Astrocyte of the spinal cord (primary cell): ENCODE measurements around the gene CTSK.
"Not testable (repeated sequence)": the region's sequence is repeated elsewhere in the genome, so short reads cannot be mapped to it uniquely, and the experiment has no call there.

Experiments used
- DNase-seq: peaks from one replicate; pipeline ENCODE4 v3.0.0; 2011; ENCODE audit warnings: low read depth, low spot score
- H3K4me3 ChIP-seq: 2 replicates; pipeline ENCODE4 v1.5.1; 2011; ENCODE audit warnings: low read depth, mild to moderate bottlenecking, low read length, moderate library complexity
- in situ Hi-C: cut with HindIII; loops from 2 replicates; pipeline ENCODE4 v1.10.0; 2017; ENCODE audit warnings: low sequenced_read_pairs
- TF ChIP-seq, protein P1 (sequence below): IDR thresholded peaks from 2 replicates; pipeline ENCODE4 v1.5.1; 2012; ENCODE audit warnings: low read depth, mild to moderate bottlenecking, low read length, inconsistent platforms

Gene CTSK

DNA sequence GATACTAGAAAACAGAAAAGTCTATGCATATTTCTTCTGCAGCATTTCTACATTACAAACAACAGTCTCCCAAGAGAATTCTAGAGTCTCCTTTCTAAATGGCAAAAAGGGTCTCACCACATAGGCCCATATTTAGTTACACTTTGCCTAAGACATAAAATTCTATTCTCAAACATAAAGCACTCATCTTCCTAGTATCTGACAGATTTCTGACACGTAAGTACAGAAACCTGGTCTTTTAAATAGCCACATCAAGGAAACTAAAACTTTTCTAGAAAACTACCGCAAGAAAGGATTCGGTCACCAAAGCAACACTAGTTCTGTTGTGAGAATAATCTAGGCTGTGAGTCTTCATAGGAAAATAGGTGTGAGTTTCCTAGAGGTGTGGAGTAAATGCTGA, 33.6 kb upstream of the CTSK start:
- no peak for DNase-seq
- in situ Hi-C loops, result no loop called here
- no peak overlapping the region for H3K4me3 ChIP-seq
- TF ChIP-seq, protein P1, sequence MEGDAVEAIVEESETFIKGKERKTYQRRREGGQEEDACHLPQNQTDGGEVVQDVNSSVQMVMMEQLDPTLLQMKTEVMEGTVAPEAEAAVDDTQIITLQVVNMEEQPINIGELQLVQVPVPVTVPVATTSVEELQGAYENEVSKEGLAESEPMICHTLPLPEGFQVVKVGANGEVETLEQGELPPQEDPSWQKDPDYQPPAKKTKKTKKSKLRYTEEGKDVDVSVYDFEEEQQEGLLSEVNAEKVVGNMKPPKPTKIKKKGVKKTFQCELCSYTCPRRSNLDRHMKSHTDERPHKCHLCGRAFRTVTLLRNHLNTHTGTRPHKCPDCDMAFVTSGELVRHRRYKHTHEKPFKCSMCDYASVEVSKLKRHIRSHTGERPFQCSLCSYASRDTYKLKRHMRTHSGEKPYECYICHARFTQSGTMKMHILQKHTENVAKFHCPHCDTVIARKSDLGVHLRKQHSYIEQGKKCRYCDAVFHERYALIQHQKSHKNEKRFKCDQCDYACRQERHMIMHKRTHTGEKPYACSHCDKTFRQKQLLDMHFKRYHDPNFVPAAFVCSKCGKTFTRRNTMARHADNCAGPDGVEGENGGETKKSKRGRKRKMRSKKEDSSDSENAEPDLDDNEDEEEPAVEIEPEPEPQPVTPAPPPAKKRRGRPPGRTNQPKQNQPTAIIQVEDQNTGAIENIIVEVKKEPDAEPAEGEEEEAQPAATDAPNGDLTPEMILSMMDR, result no peak

DNA sequence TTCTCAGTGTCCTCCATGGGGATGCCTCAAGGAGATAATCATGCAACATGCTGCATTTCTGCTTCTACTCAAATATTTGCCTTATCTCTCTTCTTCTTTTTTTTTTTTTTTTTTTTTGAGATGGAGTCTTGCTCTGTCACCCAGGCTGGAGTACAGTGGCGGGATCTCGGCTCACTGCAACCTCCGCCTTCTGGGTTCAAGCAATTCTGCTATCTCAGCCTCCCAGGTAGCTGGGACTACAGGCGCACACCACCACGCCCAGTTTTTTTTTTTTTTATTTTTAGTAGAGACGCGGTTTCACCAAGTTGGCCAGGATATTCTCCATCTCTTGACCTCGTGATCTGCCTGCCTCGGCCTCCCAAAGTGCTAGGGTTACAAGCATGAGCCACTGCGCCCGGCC, 32.8 kb upstream of the CTSK start:
- in situ Hi-C loops, DNase-seq, H3K4me3 ChIP-seq: not testable (repeated sequence)

DNA sequence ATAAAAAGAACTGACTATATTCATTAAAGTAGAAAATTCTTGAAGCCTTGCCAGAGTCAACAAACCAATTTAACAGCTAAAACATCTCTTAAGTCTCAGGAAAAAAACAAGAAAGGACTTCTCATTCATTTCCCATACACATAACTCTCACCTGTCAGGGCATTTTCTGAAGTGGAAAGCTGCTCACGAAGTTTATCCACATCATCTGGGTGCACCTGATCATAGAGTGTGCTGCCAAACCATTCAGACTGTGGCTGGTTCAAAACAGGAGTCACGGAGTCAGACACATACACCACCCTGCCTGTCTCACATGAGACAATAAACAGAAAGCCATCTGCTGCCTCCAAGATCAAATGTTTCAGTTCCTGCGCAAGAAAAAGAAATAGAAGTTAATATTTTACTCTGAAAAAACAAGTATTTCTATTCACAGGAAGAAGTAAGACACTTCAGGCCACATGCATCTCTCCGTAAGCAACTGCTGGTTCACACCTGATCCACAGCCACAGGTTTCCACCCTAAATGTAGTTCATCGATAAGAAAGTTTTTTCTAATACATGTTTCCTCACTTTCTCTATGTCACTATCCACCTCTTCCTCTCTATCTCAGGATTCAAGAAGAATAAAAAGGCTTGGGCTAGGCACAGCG, 28.2 kb upstream of the CTSK start:
- peak; percentile 8 for DNase-seq
- in situ Hi-C loops, result no loop called here
- TF ChIP-seq, protein P1, result no peak

DNA sequence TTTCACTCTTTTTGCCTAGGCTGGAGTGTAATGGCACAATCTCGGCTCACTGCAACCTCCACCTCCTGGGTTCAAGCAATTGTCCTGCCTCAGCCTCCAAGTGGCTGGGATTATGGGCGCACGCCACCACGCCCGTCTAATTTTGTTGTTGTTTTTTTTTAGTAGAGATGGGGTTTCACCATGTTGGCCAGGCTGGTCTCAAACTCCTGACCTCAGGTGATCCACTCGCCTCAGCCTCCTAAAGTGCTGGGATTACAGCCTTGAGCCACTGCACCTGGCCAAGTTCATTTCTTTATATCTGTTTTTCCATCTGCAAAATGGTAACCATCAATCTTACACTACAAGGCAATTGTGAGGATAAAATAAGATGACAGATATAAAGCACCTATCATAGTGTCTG, 25.9 kb upstream of the CTSK start:
- in situ Hi-C loops, H3K4me3 ChIP-seq, DNase-seq: not testable (repeated sequence)

More for the DNA sequence above, 28.2 kb upstream of the CTSK start:
- no peak overlapping the region for H3K4me3 ChIP-seq

DNA sequence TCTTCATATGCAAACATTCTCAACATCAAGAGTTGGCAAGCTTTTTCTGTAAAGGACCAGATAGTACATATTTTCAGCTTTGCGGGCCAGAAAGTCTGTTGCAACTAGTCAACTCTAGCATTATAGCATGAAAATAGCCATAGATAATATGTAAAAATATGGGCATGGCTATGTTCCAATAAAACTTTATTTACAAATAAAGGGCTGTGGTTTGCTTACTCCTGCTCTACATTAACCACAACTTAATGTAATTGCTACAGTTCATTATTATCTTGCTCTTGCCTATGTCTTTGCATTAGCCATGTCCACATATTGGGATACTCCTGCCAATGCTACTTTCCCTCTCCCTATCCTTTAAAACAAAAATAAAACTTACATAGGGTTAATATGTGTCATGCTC, 24.5 kb upstream of the CTSK start:
- TF ChIP-seq, protein P1, result no peak
- DNase-seq, result no peak
- no peak overlapping the region for H3K4me3 ChIP-seq
- in situ Hi-C loops, result no loop called here

DNA sequence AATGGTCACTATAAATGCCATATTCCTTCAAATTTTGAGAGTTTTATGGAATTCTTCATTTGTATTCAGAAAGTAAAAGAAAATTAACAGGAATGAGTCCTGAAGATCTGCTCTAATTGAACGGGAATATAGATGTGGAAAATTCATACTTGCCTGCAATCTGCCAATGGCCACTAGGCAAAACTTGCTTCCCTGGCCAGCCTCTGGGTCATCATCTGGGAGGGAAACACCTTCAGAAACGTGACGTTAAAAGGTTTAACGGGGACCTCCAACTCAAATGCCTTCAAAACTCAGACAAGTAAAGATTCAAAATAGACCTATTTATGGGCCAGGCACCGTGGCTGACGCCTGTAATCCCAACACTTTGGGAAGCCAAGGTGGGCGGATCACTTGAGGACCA, 21.7 kb upstream of the CTSK start:
- no peak for DNase-seq
- in situ Hi-C loops, result no loop called here
- no peak overlapping the region for H3K4me3 ChIP-seq
- TF ChIP-seq, protein P1, result peak; percentile 41

DNA sequence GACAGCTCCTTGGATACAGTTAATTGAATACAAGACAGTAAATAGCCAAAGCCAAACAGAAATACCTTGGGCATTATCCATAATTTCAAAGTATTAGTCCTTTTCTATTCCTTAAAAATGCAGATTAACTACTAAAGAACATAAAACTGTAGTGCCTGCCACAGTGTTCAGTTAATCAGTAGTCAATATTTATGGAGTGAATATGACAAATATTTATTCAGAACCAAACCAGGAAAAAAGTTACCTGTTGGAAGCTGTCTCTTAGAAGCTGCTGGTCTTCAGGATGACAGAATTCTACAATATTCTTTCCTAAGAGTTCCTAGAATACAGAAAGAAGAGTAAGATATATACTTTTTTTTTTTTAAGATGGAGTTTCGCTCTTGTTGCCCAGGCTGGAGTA, 18.2 kb upstream of the CTSK start:
- H3K4me3 ChIP-seq, result no peak overlapping the region
- TF ChIP-seq, protein P1, result no peak
- DNase-seq, result no peak
- in situ Hi-C loops, result no loop called here
